ENCODE results near the gene IMMP2L. TPM values are rescaled to one million over a fixed set of nuclear protein-coding genes. Genes with fewer than 3 reads are reported as not detected.

Gene IMMP2L
- total and polyA plus RNA-seq, 2 of the 8 experiments (the other 6 are each of a cell fraction or from before 2014, with no cell fraction given) = 2.3 to 10.1 TPM

- POLR2A ChIA-PET (ENCODE audit: partially characterized antibody) = no interaction called here
- no peak overlapping the region for H3K4ac ChIP-seq (replicated peaks; ENCODE audit: insufficient read length, low read depth, low read length)
- H3K9ac ChIP-seq (replicated peaks in 1 of 4; ENCODE audit: extremely low read depth in 1 of 4, low read depth in 3 of 4, low read length in 3 of 4) = no peak overlapping the region
- H4K8ac ChIP-seq (ENCODE audit: extremely low read depth, insufficient read depth, low read length) = no peak overlapping the region
- no peak overlapping the region for H2AFZ ChIP-seq (ENCODE audit: low read length)
- WGBS, 2 experiments (ENCODE audit: extremely low coverage in 1 of 2, insufficient coverage in 1 of 2, insufficient read length in 1 of 2, insufficient replicate concordance in 2 of 2, low coverage in 1 of 2, low lambda C conversion rate in 2 of 2, missing lambda C conversion rate in 1 of 2) = 83% methylated on average over 1 of the region's 1 CpG; no CpG with 5 or more reads in 1 of the 2 experiments
- no peak overlapping the region for H3K4me2 ChIP-seq (ENCODE audit: insufficient read depth in 1 of 2, low read depth in 2 of 2, low read length in 2 of 2)
- no peaks in the 10 kb centered on the region for H4K20me1 ChIP-seq (replicated peaks in 1 of 2; ENCODE audit: control insufficient read depth in 1 of 2, insufficient read depth in 2 of 2, low read length in 2 of 2)
- no peak overlapping the region for H3K56ac ChIP-seq (replicated peaks; ENCODE audit: insufficient read length, low read depth, low read length)
- no peak for FAIRE-seq
- no peak overlapping the region for H3K14ac ChIP-seq (ENCODE audit: insufficient read length)
- H4K91ac ChIP-seq (replicated peaks; ENCODE audit: insufficient read length, low read length) = no peak overlapping the region
- H3K79me1 ChIP-seq (ENCODE audit: low read depth, low read length) = no peaks in the 10 kb centered on the region
- no peak overlapping the region for H2BK120ac ChIP-seq (replicated peaks; ENCODE audit: low read depth, low read length)
- no peak for DNase-seq (ENCODE audit: low read depth in 1 of 2, low spot score in 2 of 2)
- no peak overlapping the region for H2BK5ac ChIP-seq (ENCODE audit: low read depth, low read length)
- no peaks in the 10 kb centered on the region for H3K9me3 ChIP-seq (ENCODE audit: insufficient read depth in 2 of 2, low read depth in 1 of 2, low read length in 1 of 2)
- CTCF ChIA-PET (ENCODE audit: partially characterized antibody) = no interaction called here
- no peak overlapping the region for H2AK5ac ChIP-seq (ENCODE audit: low read depth, low read length)
- TF ChIP-seq E2F6 (IDR thresholded peaks at IDR 0.05) (no peak), SP1 (IDR thresholded peaks at IDR 0.05; ENCODE audit: low read depth, low read length) (no peak), MAFK (IDR thresholded peaks at IDR 0.05; ENCODE audit: low read depth, low read length) (no peak), RNF2 (IDR thresholded peaks at IDR 0.05; ENCODE audit: borderline replicate concordance, low read depth, low read length, missing control alignments, poor library complexity, severe bottlenecking) (no peak), EZH2 (IDR thresholded peaks at IDR 0.05; ENCODE audit: low read depth, low read length, severe bottlenecking) (no peak), SIX5 (IDR thresholded peaks at IDR 0.05; ENCODE audit: low read depth, low read length) (no peak), CHD2 (IDR thresholded peaks at IDR 0.05; ENCODE audit: low read length) (no peak), ATF3 (IDR thresholded peaks at IDR 0.05; ENCODE audit: insufficient read depth, low read depth, low read length) (no peak), TCF12 (IDR thresholded peaks at IDR 0.05; ENCODE audit: low read depth, low read length) (no peak), PHF8 (conservative IDR thresholded peaks at IDR 0.05; ENCODE audit: low read depth, low read length) (no peak), CTBP2 (IDR thresholded peaks at IDR 0.05; ENCODE audit: borderline replicate concordance, insufficient read depth, insufficient read length, low read length) (no peak), ZNF274 (IDR thresholded peaks at IDR 0.05; ENCODE audit: borderline replicate concordance, extremely low read depth, low read length) (no peak)
- no peaks in the 10 kb centered on the region for H3K36me3 ChIP-seq (ENCODE audit: control insufficient read depth in 2 of 4, insufficient read depth in 4 of 4, low read length in 3 of 4)
- H3K23ac ChIP-seq (ENCODE audit: insufficient read length) = no peak overlapping the region
- H3K27ac ChIP-seq (ENCODE audit: low read depth, low read length) = no peak overlapping the region
- no peaks in the 10 kb centered on the region for H3K23me2 ChIP-seq (ENCODE audit: low read depth, low read length)
- no peak overlapping the region for H3K4me3 ChIP-seq (ENCODE audit: extremely low read depth in 1 of 4, insufficient read depth in 2 of 4, low read depth in 3 of 4, low read length in 4 of 4)
- no peak overlapping the region for H4K5ac ChIP-seq (ENCODE audit: insufficient read length, low read depth, low read length)
- H2BK15ac ChIP-seq (ENCODE audit: low read length) = no peak overlapping the region
- H3K79me2 ChIP-seq (ENCODE audit: control insufficient read depth in 1 of 2, insufficient read depth in 2 of 2, low read length in 2 of 2) = no peaks in the 10 kb centered on the region
- H3K4me1 ChIP-seq (replicated peaks in 1 of 4; ENCODE audit: control insufficient read depth in 3 of 4, insufficient read depth in 4 of 4, low read length in 3 of 4) = peaks cover 0 to 25% (median 13%) of the 10 kb centered on the region in 4 experiments; a peak in 5 of 7 replicates
- no peak overlapping the region for H2BK12ac ChIP-seq (ENCODE audit: low read depth, low read length)
- H3K18ac ChIP-seq (ENCODE audit: extremely low read depth, low read length) = no peak overlapping the region
- no peak overlapping the region for H2BK20ac ChIP-seq (ENCODE audit: low read length)
- H3K27me3 ChIP-seq (replicated peaks in 1 of 4; ENCODE audit: control insufficient read depth in 3 of 4, extremely low read depth in 1 of 4, insufficient read depth in 3 of 4, low read length in 3 of 4) = no peaks in the 10 kb centered on the region
Measured at GRCh38 chr7:111094419-111094818, 467.9 kb downstream of the IMMP2L start.

Data from H1 (cell line).